T-helper 1 cell (primary cell): Measurements from ENCODE around the gene FOXP1.

Experiments used
- DNase-seq, 5 donors: peaks; one replicate each; pipeline ENCODE4 v3.0.0-alpha.2; 2012 to 2020

The FOXP1 gene

DNA sequence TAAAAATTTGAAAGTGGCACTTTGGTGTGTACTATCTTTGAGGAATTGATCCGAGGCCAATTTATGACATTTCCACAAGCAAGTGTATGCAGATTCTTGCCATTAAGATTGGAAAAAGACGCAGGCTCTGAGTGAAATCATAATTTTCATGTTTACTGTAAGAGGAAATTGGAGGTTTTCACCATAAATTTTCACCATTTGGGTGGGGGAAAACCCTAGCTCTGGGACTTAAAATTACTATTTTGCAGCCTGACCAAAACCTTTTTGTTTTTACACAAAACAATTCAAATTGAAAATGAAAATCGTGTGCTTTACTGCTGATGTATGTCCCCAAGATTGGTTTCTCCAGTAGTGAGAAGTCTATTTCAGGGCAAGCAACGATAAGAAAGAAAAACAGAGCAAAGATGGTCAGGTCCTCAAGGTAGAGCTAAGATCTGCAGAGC, 282.6 kb downstream of the FOXP1 start:
- peak in 1 of 5 donors; percentile 56 for DNase-seq

DNA sequence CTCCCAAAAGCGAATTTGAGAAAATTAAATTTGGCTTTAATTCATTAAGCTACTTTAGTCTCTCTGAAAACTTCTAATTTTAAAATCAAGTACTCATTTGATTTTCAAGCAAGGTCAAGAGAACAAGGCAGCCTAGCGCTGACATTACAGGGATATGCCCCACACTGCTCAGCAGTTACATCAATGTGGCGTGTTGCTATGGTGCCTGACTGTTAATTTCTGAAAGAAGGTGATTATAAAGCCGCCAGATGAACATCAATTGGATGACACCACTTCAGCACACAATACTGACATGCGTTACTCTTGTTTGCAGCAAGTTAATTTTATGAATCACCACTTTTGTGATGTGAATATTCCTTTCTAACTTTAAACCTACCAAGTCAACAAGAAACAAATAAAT, 284.4 kb downstream of the FOXP1 start:
- no peak for DNase-seq

DNA sequence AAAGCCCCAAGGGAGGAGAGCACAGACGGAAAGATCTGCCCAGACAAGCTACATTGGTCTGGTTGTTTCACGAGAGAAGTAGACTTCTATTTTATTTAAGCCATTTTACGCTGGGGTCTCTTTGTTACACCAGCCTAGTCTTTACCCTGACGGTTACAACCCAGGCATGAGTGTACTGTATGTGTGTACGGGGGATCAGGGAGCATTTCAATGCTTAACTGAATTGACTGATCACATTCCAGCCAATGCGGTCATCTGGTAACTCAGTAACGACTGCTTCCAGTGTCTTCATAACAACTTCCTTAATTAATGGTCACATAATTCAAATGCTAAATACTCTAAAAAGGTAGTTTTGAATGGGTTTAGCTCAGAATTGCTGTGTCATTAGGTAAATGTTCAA, 288.6 kb downstream of the FOXP1 start:
- no peak for DNase-seq

DNA sequence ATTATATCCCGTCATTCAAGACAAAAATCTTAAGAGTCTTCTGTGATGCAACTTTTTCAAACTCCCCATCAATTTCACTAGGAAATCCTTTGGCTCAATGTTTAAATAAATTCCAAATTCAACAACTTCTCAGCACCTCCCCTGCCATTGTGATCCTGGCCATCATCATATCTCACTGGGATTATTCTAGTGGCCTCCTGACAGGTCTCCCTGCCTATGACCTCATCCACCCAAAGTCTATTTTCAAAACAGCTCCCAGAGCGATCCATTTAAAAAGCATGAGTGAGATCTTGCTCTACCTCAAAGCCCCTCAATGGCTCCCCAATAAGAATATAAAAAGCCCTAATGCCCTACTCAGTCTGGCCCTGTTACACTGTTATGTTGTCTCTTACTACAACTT, 293.2 kb downstream of the FOXP1 start:
- no peak for DNase-seq

DNA sequence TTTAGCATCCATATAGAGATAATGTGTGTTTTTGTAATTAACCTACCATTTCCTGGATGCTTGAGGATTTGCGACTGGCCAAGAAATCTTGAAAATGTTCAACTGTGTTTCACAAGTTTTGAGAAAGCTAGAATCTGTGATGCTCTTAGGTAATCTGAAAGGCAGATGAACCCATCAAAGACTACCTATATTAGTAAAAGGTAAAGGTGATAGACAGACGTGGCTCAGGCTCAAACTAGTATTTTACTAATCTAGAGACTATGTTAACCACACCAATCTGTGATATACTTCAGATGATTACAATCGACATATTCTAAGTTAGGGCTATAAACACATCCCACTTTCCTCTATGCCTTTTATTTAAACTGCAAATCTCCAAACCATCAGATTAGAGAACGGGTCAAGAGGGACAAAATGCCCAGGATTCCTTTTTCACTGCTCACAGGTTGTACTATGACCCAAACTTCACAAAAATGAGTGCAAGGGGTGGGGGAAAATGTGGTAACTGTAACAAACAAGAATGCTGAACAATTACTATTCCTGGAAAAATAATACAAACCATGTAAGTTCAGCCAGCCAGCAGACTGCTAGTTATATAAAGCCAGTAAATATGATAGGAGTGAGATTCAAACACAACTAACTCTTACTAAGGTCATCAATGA, 295.1 kb downstream of the FOXP1 start:
- no peak for DNase-seq

DNA sequence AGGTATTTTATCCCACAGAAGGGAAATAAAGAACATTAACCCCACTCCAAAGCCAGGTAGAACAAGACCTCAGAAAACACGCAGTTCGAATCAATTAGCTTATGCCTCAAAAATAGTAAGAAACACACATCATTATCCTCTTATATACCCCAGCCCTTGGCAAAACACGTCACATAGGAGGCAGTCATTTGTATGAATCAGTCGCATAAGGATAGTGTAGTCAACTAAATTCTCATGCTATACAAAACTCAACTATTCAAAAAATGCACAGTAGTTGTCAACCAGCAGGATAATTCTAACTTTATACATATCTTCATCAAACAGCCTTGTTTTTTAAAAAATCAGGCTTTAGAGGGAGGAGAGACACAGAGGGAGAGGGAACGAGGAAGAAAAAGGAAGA, 298.4 kb downstream of the FOXP1 start:
- no peak for DNase-seq

DNA sequence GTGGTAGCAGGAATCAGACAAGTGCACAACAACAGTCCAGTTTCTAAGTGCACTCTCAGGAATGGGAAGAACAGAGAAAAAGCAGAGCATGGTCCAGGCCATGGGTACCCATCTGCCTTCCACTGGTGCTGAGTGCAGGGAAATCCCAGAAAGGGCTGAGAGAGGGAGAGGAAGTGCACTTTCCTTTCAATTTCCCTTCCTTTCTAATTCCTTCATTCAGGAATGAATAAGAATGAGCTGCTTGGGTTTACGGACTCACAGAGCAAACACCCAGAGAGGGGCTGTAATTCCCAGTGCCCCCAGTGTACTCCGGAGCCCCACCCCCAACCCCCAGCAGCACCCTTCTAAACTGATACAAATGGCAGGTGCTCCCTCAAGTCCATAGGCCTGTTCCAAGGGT, 300.6 kb downstream of the FOXP1 start:
- DNase-seq, result no peak

DNA sequence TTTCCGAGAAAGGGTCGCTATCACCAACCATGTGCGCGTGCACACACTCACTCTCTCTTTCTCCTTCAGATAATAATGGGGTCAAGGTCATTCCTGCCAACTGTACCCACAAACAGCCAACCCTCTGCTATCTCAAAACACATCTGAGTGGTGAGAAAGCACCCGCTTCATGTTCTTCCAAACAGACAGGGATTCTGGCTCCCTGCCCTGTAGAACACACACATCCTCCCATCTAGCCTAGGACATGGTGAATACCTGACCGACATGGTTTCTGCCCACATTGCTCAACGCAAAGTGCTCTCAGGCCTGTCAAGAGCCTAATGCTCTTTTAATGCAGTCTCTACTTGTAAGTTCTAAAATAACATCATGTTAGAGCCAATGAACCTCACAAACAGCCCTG, 302.2 kb downstream of the FOXP1 start:
- no peak for DNase-seq

DNA sequence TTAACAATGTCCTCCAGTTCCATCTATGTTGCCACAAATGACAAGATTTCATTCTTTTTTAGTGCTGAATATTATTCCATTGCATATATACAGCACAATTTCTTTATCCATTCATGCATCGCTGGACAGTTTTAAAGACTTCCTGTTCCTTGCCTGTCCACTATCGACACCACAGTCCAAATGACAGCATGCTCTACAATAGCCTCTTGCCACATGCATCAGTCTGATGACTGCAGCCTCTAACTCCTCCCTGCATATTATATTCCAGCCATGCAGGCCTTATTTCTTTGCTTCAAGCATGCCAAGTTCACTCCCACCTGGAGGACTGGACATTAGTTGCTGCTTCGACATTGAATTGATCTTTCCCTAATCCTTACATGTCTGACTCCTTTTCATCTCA, 306.2 kb downstream of the FOXP1 start:
- no peak for DNase-seq

DNA sequence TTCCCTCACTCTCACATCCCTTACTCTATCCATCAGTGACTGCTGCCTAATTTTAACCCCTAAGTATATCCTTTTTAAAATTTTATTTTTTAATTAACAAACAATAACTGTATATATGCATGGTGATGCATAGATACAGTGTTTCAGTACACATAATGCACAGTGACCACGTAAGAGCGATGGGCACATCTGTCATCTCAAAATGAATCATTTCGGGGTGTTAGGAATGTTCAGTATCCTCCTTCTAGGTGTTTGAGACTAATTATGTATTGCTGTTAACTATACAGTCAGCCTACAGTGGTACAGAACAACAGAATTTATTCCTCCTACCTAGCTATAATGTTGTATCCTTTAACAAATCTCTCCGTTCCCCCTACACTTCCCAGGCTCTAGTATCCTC, 307.0 kb downstream of the FOXP1 start:
- no peak for DNase-seq

DNA sequence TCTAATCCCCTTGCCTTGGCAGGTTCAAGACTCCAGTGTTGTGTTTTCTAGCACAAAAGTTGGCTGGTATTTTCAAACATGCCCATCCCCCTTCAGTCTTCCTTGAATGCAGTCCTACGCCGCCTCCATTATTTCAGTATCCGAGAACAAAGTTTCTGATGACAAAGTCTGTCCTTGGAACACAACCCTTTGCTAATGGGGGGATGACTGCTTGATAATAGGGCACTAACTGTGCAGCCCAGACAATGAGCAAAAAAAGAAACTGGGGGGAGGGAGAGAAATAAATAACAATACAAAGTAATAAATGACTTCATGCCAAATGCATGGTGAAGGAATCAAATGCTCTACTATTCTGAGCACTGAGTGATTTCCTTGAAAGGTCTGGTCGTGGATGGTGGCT, 310.1 kb downstream of the FOXP1 start:
- no peak for DNase-seq

DNA sequence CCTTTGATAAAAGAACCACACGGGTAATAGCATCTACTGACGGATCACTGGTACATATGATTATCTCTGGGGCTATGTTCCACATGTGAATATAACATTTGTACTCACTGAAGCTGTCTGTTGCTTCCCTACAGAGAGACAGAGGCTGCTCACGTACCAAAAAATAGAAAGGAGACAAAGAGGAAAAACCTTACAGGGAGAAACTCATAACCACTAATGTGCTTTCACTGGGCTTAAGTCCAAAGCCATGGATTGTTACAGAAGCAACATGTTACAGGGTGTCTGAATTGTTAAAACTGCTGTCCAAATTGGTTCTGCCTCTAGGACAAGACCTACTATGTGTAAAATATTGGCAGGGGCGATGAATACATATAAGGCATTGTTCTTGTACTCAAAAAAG, 311.9 kb downstream of the FOXP1 start:
- no peak for DNase-seq

DNA sequence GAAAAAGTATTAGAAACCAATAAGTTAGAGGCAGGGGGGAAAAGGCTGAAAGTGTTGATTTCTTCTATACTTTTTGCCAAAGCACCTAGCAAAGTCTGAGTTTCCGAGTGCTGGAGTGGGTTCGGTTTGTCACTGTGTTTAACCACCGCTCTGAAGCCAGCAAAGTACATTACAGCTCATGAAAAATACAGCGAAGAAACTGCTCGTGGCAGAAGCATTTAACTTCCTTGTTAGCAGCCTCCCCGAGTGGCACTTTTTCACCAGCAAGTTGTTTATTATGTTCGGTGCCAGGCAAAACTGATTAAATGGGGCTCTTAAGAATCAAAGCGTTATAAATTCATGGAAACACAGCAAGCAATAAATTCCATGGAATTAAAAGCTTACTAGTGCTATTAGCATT, 313.6 kb downstream of the FOXP1 start:
- DNase-seq, result no peak

DNA sequence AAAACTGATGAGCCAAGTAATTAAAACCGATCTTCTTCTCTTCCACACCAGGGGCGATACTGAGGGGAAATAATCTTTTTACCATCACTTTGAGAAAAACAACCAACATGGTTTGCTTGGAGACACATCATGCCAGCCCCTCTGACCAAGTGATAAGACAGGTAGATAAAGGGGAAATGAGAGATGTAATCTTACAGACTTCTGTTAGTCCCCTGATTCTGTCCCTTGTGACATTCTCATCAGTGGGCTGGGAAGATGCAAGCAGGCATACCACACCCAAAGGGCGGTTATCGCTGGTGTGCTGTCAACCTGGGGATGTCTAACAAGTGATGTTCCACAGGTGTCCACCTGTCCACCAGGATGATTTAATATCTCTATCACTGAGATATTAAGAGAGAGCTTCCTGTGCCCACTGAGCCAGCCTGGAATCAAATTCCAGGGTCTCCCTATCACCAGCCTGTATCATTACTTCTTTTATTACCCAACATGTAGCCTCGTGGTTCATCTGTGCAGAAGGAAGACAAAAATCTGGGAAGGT, 315.0 kb downstream of the FOXP1 start:
- no peak for DNase-seq

DNA sequence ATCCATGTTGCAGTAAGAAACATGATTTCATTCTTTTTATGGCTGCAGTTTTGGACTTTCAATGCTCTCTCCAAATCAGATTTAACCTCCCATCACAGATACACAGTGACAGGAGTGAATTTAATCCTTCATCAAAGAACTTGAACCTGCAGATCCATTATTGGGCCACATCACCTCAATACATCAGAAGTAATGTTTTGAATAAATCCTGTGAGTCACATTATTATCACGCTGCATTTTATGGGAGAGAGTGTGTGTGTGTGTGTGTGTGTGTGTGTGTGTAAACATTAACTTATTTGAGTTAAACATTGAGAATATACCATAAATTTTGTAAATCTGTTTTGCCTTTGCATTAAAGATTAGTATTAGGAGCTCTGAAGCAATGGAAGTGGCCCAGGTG, 316.7 kb downstream of the FOXP1 start:
- no peak for DNase-seq

DNA sequence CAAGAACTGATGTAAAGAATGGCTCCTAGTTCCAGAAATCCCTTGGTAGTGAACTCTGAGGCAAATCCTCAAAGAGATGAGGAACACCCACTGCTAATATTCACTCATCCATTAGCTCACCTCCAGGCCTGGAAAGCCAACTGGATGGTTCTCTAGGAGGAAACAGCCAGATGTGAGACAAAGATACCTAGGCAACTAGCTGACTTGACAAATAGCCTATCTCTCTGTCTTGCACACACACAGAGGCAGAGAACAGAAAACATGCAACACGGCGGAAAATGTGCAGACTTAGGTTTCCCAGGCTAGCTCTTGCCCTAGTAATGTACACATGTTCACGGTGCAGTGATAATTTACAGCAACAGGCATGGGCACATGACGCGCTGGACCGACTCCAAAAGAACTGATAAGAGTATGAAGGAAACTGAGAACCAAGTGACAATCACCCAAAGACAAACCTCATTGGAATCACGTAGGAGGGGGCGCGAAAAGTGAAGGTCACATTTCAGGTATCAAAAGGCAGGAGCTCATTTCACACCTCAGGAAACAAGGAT, 318.1 kb downstream of the FOXP1 start:
- DNase-seq, result no peak

DNA sequence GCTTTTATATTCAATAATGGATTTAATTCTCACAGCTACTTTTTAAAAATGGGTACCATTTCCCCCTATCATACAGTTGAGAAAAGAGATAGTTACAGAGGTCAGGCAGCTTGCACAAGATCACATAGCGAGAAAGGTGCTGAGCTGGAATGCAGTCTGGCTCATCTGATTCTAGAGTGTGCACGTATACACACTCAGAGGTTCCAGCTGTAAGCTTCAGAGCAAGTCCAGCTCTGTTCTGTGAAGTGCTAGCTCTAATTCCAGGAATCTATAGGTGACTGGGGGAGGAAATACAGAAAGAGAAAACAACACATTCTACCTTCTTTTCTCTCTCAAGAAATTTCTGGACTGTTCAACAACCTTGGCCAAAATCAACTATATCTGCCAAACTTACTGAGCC, 318.7 kb downstream of the FOXP1 start:
- DNase-seq, result no peak

DNA sequence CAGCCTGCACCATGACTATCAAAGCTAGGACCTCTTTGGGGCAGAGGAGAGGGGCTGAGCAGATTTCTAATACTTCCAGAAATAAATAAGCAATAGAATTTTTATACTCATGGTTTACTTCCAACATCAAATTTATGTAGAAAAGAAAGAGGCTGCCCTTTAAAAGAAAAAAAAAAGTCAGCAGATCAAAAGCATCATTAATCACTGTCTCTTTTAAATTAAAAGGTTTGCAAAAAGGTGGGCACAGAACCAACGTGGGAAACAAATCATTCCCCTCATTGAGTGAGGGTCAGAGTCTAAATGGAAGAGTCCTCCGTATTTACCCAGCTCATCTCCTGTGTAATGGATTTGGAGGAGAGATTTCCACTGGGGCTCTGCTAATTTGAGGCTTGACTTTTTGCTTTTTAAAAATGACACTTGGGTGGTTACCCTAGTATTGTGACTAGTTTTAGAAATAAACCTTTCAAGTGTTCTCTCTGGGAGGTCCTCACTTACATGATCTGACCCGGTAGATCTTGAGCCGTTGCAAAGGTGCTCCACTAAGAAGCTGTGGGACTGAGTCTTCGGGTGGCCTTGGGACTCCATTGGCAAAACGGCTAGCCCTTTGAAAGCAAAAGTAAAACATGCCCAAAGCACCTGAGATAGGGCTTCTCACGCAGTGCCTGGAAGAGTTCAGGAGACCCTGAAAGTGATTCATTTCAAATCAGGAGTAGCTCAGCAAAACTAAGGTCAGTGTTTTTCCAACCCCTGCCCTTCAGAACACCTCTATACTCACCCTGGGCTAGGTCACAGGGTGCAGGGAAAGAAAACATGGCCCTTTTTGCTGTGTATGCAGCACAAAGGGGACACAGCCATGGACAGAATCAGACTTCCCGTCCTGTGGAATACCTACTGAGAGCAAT, 320.9 kb downstream of the FOXP1 start:
- no peak for DNase-seq

DNA sequence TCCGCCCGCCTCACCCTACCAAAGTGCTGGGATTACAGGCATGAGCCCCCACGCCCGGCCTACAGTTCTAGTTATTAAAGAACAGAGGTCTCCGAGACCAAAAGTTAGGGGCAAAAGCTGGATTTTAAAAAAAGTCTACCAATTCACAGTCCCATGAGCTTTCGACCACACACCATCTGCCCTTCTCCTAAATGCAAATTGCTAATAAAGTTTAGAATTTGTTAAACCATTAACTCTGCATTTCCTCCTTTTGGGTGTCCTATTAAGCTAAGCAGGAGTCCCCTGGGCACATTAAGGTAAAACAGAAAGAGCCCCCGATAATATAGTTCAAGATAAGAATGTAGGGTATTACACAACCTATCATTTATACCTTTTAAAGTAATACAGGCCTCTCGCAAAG, 322.7 kb downstream of the FOXP1 start:
- DNase-seq, result no peak

DNA sequence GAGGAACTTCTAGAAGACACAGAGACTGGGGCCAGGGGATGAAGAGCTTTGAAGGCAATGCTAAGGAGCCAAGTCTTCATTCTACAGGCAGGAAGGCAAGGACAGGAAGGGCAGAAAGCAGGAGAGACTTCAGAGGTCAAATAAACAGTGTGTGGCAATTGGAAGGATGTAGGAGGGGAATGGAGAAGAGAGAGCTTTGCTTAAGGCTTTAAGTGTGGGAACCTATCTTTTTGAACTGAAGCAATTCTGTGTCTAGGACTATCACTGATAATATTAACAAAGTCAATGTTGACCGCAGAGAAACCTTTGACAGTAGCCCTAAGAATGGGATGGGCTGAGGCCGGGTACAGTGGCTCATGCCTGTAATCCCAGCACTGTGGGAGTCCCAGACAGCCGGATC, 325.0 kb downstream of the FOXP1 start:
- no peak for DNase-seq

DNA sequence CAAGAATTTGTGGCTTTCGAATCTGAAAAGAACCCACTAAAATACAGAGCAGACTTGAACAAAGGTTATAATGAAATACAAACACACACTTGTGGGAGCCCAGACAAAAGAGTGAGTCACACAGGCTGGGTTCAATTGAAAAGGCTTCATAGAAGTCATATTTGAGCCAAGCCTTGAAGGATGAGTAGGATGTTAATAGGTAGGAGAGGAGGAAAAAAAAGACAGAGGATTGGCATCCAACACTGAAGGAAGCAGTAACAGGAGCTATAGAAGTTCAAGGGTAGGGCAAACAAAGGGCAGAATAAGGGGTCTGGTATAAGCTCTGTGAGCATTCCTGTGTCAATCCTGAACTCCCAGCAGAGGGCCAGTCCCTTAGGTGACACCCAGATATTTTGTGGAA, 325.4 kb downstream of the FOXP1 start:
- DNase-seq, result no peak

DNA sequence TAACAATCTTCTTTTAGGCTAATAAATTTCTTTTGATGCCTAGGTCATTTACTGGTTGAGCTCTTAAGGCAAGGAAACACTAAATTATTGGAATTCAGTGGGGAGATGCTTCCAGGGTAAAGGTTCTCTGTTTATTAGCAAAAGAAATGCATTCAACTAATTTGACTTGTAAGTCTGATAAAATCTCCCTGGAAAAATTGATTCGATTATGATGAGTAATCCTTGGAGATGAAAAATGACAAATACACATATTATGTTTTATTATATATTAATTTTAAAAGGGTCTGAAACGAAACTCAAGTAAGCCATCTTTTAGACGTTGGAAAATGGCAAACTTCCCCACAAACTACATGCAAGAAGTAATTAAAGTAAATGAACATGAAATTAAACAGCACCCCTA, 328.0 kb downstream of the FOXP1 start:
- no peak for DNase-seq

DNA sequence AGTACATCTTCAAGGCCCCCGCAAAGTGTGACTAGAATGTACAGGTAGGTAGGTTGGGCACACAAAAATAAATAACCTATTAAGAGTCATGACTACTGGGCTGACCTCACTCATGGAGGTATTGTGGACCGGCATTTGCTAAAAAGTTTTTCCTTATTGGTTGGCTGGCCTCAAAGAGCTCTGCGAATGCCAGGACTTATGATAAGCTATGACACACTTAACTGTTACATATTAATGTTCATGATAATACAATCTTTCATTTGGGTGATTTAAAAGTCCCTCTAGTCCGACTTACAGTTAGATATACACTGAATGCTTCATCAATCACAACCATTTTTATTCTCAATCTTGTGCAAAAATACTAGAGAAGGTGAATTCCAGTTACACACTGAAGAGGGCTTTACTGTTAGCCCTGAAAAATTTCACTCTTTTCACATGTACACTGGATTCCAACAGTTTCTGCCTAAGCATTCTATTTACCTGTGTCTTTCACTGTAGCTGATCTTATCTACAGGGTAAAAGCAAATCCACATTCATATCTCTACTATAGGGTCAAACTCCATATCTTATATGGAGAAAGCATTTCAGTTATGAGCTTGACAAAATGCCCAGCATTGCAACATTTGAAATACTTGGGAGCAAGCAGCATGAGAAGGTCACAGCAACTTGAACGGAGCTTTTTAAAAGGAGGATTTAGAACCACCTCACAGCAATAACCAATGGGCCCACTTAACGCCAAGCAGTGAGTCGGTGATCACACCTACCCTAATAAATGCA, 329.1 kb downstream of the FOXP1 start:
- no peak for DNase-seq
